Measurements from ENCODE around the gene CUX1. TPM values are rescaled to one million over a fixed set of nuclear protein-coding genes. Genes with fewer than 3 reads are reported as not detected.

The CUX1 gene
- total RNA-seq, 4 donors from 2014 or later, result 56.9 to 124 (median 93.2) TPM

- H3K36me3 ChIP-seq, result no peaks in the 10 kb centered on the region
- no peak overlapping the region for H3K4me3 ChIP-seq
- 79% methylated on average over 6 of the region's 6 CpGs; no CpG with 5 or more reads in 1 of the 2 donors for WGBS, 2 donors (ENCODE audit: low coverage in 1 of 2)
- H3K4me1 ChIP-seq, result no peaks in the 10 kb centered on the region
- in situ Hi-C loops (cut with MboI; ENCODE audit: low pct_ligation_motif_present in 1 of 4, low pct_unique_long_range_greater_than_20kb in 1 of 4, low sequenced_read_pairs in 3 of 4), result no loop called here
- no peak for DNase-seq
- H3K27me3 ChIP-seq, result no peaks in the 10 kb centered on the region
- TF ChIP-seq POLR2AphosphoS5 (IDR thresholded peaks at IDR 0.05) (no peak), POLR2A (IDR thresholded peaks at IDR 0.05) (no peak), CTCF (IDR thresholded peaks at IDR 0.05) (no peak), EP300 (IDR thresholded peaks at IDR 0.05; ENCODE audit: low read depth) (no peak)
- H3K9me3 ChIP-seq, result no peaks in the 10 kb centered on the region
- no peak overlapping the region for H3K27ac ChIP-seq
- intact Hi-C loops (cut with DNase I; ENCODE audit: low total_unique reads), result no loop called here
These were observed 151.5 kb downstream of the CUX1 start for GRCh38 chr7:101968720-101969466.

- TF ChIP-seq EP300 (IDR thresholded peaks at IDR 0.05; ENCODE audit: low read depth), result no peak
- TF ChIP-seq POLR2AphosphoS5 (IDR thresholded peaks at IDR 0.05), result no peak
- no peak for TF ChIP-seq POLR2A (IDR thresholded peaks at IDR 0.05)
- no peak for TF ChIP-seq CTCF (IDR thresholded peaks at IDR 0.05)
- intact Hi-C loops (cut with DNase I; ENCODE audit: low total_unique reads) (no loop called here), in situ Hi-C loops (cut with MboI; ENCODE audit: low pct_ligation_motif_present in 1 of 4, low pct_unique_long_range_greater_than_20kb in 1 of 4, low sequenced_read_pairs in 3 of 4) (no loop called here)
- Histone ChIP-seq H3K36me3 (no peaks in the 10 kb centered on the region), H3K27ac (no peak overlapping the region), H3K27me3 (no peaks in the 10 kb centered on the region), H3K9me3 (no peaks in the 10 kb centered on the region), H3K4me3 (no peak overlapping the region), H3K4me1 (peaks cover 0 to 1% (median 0%) of the 10 kb centered on the region in 4 donors)
- WGBS, 2 donors (ENCODE audit: low coverage in 1 of 2), result 82 to 86% methylated on average over 4 to 10 of the region's 10 CpGs
- DNase-seq, result no peak
These were observed 152.7 kb downstream of the CUX1 start for GRCh38 chr7:101969997-101970585.

DNA sequence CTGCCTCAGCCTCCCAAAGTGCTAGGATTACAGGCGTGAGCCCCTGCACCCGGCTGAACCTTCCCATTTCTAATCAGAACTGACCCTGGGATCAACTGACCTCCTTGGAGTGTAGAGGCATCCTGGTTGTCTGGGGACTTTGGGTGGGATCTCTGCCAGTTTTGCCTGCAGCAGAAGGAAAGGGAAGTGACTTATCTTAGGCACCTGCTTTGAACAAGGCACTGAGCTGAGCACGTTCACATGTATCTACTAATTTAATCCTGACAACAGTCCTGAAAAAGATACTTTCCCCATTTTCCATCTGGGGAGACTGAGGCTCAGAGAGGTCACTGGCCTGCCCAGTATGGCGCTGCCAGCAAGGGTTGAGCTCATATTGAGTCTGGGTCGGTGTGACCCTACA, 153.4 kb downstream of the CUX1 start:
- H3K4me3 ChIP-seq, result no peak overlapping the region
- intact Hi-C loops (cut with DNase I; ENCODE audit: low total_unique reads), result no loop called here
- H3K36me3 ChIP-seq, result no peaks in the 10 kb centered on the region
- H3K27ac ChIP-seq, result no peak overlapping the region
- no peaks in the 10 kb centered on the region for H3K27me3 ChIP-seq
- in situ Hi-C loops (cut with MboI; ENCODE audit: low pct_ligation_motif_present in 1 of 4, low pct_unique_long_range_greater_than_20kb in 1 of 4, low sequenced_read_pairs in 3 of 4), result no loop called here
- 80 to 93% methylated on average over 1 to 5 of the region's 5 CpGs for WGBS, 2 donors (ENCODE audit: low coverage in 1 of 2)
- no peak for DNase-seq
- no peaks in the 10 kb centered on the region for H3K9me3 ChIP-seq
- peaks cover 0 to 6% (median 2%) of the 10 kb centered on the region in 4 donors for H3K4me1 ChIP-seq
- TF ChIP-seq EP300 (IDR thresholded peaks at IDR 0.05; ENCODE audit: low read depth) (no peak), POLR2A (IDR thresholded peaks at IDR 0.05) (no peak), CTCF (IDR thresholded peaks at IDR 0.05) (no peak), POLR2AphosphoS5 (IDR thresholded peaks at IDR 0.05) (no peak)

DNA sequence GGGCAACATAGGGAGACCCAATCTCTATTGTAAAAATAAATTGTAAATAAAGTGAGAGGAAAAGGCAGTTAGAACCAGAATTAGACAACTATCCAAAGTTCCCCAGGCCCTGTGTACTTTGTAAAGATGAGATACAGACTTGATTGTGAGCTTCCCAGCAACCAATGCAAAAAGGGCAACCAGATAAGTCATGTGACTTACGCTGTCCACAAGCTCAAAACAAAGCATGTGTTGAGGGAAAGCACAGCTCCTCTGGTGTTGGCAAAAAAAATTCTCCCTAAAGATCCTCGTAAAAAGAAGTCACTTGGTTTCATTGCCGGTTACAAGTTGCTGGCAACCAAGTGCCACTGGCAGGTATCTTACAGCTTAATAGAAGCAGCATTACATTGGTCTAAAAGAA, 154.0 kb downstream of the CUX1 start:
- H3K27ac ChIP-seq, result no peak overlapping the region
- in situ Hi-C loops (cut with MboI; ENCODE audit: low pct_ligation_motif_present in 1 of 4, low pct_unique_long_range_greater_than_20kb in 1 of 4, low sequenced_read_pairs in 3 of 4), result no loop called here
- H3K4me3 ChIP-seq, result no peak overlapping the region
- no peaks in the 10 kb centered on the region for H3K27me3 ChIP-seq
- TF ChIP-seq CTCF (IDR thresholded peaks at IDR 0.05) (no peak), POLR2A (IDR thresholded peaks at IDR 0.05) (no peak), POLR2AphosphoS5 (IDR thresholded peaks at IDR 0.05) (no peak), EP300 (IDR thresholded peaks at IDR 0.05; ENCODE audit: low read depth) (no peak)
- no peak for DNase-seq
- 93% methylated on average over 3 of the region's 3 CpGs; no CpG with 5 or more reads in 1 of the 2 donors for WGBS, 2 donors (ENCODE audit: low coverage in 1 of 2)
- intact Hi-C loops (cut with DNase I; ENCODE audit: low total_unique reads), result no loop called here
- H3K4me1 ChIP-seq, result peaks cover 0 to 8% (median 3%) of the 10 kb centered on the region in 4 donors
- no peaks in the 10 kb centered on the region for H3K36me3 ChIP-seq
- no peaks in the 10 kb centered on the region for H3K9me3 ChIP-seq
